GM18511 (cell line): ENCODE measurements around the gene TAS2R40.

Experiments used
- ATAC-seq: cut with Tn5 transposase; IDR thresholded peaks from one replicate; pipeline ENCODE4 v1.9.1; 2021; ENCODE audit warnings: mild to moderate bottlenecking, moderate library complexity; ENCODE audit not compliant: unreplicated experiment

TAS2R40 gene

DNA sequence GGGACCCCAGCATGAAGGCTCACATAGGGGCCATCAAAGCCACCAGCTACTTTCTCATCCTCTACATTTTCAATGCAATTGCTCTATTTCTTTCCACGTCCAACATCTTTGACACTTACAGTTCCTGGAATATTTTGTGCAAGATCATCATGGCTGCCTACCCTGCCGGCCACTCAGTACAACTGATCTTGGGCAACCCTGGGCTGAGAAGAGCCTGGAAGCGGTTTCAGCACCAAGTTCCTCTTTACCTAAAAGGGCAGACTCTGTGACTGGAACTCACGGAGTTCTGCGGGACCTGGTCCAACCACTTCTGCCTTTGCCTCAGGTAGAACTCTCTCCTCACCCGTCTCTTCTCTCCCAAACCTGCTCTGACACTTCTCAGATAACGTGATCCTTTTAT lies 945 bp downstream of the TAS2R40 start:
- ATAC-seq, result no peak

- no peak for ATAC-seq
These were observed 1.9 kb downstream of the TAS2R40 start for GRCh38 chr7:143223784-143224183.

GRCh38 chr7:143225047-143225446 lies 3.2 kb downstream of the TAS2R40 start:
- ATAC-seq, result no peak

DNA sequence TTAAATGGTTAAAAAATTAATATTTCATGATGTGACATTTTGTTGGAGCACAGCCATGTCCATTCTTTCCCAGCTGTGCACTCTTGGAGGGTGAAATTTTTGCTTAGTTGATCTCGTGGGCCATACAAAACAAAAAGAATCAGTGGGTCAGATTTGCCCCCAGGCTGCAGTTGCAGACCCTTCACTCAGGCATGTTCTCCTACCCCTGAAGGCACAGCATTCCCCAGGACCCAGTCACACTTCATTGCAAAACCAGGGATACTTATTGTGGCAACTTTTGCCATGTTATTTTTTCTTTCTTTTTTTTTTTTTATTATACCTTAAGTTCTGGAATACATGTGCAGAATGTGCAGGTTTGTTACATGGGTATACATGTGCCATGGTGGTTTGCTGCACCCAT lies 6.0 kb downstream of the TAS2R40 start:
- no peak for ATAC-seq

GRCh38 chr7:143229054-143229790 lies 7.4 kb downstream of the TAS2R40 start:
- ATAC-seq, result no peak

GRCh38 chr7:143230602-143231457 lies 9.0 kb downstream of the TAS2R40 start:
- ATAC-seq, result no peak

GRCh38 chr7:143233816-143234532 lies 12.1 kb downstream of the TAS2R40 start:
- no peak for ATAC-seq

GRCh38 chr7:143234533-143234875 lies 12.7 kb downstream of the TAS2R40 start:
- no peak for ATAC-seq

DNA sequence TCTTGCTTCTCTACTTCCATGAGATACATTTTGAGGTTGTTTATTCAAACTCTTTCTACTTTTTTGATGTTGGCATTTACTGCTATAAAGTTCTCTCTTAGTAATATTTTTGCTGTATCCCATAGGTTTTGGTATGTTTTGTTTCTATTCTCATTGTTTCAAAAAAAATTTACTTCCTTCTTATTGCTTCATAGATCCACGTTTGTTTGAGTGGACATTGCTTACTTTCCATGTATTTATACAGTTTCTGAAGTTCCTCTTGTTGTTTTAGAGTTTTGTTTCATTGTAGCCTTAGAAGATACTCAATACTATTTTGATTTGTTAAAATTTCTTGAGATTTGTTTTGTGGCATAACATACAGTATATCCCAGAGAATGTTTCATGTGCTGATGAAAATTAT lies 13.7 kb downstream of the TAS2R40 start:
- no peak for ATAC-seq

DNA sequence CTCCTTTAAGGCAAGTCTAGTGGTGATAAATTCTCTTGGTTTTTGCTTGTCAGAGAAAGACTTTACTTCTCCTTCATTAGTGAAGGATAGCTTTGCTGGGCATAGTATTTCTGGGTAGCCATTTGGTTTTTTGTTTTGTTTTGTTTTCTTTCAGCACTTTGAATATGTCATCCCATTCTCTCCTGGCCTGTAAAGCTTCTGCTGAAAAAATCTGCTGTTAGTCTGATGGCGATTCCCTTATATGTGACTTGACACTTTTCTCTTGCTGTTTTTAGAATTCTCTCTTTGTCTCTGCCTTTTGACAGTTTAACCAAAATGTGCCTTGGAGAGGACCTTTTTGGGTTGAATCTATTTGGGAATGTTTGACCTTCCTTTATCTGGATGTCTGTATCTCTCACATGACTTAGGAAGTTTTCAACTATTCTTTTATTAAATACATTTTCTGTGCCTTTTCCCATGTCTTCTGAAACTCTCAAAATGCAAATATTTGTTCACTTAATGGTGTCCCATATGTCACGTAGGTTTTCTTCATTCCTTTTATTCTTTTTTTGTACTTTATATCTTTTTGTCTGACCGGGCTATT lies 14.7 kb downstream of the TAS2R40 start:
- ATAC-seq, result no peak

GRCh38 chr7:143237366-143237765 lies 15.5 kb downstream of the TAS2R40 start:
- ATAC-seq, result no peak

DNA sequence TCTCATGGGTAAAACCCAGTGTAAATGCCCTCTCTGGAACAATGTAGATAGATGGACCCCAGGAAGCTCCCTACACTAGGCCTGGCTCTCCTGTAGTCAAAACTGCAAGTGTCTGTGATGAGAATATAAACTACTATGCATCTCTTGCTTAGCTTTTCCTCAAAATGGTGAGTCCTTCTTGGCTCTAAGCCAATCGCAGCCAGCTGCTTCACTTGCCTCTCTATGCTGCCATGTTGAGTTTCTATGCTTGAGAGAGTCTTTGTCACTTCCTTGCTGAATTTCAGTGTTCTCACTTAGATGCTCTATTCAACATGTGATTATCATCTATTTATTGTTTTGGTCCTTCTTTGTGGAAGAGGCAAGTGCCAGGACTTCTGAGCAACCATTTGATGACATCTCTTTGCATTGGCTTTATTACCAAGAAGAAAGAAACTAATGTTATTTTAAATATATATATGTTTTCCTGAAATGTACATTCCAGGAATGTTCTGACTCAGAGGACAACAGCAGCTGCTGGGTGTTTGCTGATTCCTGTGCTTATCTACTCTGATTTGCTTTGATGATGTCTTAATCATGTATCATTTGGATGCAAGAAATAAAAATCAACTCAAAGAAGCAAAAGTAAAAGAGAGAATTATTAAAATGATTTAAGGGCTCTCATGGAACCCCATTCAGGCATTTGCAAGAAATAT lies 16.6 kb downstream of the TAS2R40 start:
- ATAC-seq, result no peak

GRCh38 chr7:143239813-143240212 lies 18.0 kb downstream of the TAS2R40 start:
- ATAC-seq, result no peak

- peak; percentile 99 for ATAC-seq
These were observed 18.7 kb downstream of the TAS2R40 start for GRCh38 chr7:143240291-143241168.

GRCh38 chr7:143242306-143242705 lies 20.5 kb downstream of the TAS2R40 start:
- ATAC-seq, result no peak

- ATAC-seq, result no peak
These were observed 21.3 kb downstream of the TAS2R40 start for GRCh38 chr7:143243111-143243510.

DNA sequence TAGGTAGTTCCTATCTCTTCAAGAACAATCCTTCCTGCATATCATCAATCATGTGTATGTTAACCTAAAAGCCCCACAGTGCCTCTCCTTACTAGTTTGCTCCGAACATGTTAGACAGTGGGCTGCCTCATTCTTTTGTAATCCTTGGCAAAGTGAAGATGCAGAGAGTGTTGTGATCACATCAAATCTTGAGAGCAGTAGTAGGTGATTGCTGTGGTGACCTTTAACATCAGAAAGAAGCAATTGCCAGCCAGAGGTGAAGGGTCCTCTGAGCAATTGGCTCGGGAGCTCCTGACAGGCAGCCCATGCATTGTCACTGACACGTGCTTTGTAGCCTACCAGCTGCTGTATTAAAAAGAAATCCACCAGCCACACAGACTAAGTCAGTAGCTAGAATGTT lies 21.8 kb downstream of the TAS2R40 start:
- ATAC-seq, result no peak

DNA sequence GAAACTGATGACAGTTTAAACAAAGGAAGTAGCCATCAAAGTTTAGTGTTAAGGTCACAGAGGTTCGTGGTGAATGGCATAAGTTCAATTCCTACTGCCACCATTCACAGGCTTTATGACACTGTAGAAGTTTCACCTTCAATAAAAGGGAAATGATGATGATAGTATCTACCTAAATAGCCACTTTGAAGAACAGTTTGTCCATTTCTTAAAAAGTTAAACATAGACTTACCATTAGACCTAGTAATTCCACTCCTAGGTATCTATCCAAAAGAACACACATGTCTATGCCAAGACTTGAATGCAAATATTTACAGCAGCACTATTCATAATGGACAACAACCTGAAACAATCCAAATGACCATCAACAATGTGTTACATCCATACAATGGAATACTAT lies 22.5 kb downstream of the TAS2R40 start:
- no peak for ATAC-seq

DNA sequence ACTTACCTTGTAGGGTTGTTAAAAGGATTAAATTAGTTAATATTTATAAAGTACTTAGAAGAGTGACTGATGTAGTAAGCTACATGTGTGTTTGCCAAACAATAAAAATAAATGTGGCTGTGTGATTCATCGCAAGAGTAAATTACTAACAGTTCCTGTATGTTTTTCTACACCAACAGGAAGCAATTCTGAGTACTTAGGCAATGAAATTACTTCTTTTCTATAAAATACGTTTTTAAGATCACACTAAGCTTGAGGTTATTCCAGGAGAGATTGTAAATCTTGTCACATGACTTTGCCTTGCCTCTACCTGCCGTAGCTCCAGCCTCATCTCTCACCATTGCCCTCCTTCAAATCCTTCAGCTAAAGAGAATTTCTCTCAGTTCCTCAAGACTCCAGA lies 23.3 kb downstream of the TAS2R40 start:
- no peak for ATAC-seq

DNA sequence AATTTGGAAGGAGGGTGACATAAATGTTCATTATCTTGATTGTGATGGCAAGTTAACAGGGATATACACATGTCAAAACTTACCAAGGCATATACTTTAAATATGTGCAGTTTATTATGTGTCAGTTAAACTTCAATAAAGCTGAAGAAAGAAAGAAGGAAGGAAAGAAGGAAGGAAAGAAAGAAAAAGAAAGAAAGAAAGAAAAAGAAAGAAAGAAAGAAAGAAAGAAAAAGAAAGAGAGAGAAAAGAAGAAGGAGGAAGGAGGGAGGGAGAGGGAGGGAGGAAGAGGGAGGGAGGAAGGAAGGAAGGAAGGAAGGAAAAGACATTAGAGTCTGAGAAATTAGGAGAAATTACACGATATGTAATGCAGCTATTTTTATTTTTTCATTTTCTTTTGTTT lies 25.5 kb downstream of the TAS2R40 start:
- ATAC-seq, result no peak
